Left colon (tissue), 2 donors: ENCODE results near the gene UQCC2. TPM values are rescaled to one million over a fixed set of nuclear protein-coding genes. Genes with fewer than 3 reads are reported as not detected.
A peak's percentile ranks its signal among the peaks of the same experiment; 100 is the strongest.

ENCODE experiments used
- ATAC-seq: fragments of 200-7000 bp; cut with Tn5 transposase; one replicate; pipeline ENCODE4 v1.9.1; 2020; ENCODE audit warnings: mild to moderate bottlenecking, moderate library complexity
- DNase-seq, 2 donors: peaks; one replicate each; pipeline ENCODE4 v3.0.0-alpha.2; 2020
- intact Hi-C, 2 donors: fragments of 100-400 bp; cut with DNase I in 1 of 2; cut with micrococcal nuclease in 1 of 2; formaldehyde crosslinking; loops; one replicate each; pipeline versions ENCODE4 v1.11.2 to v1.14.0; 2022; cut with DNase I, micrococcal nuclease
- total RNA-seq, 2 donors: library from RNA; stranded (reverse); fragmentation: NEBNext Ultra II Directional; extraction: Animal tissue kit (Norgen Biotek cat#: 25700); gene quantifications; one replicate each; pipeline ENCODE4 v1.2.1, GENCODE V29; 2021
- donor health status: DM: no; HTN: no; CAD: no.
- donor health status: DM: yes; HTN: yes; CAD: no.

The UQCC2 gene
- total RNA-seq, 2 donors from 2014 or later = 40.5 to 52.6 TPM

- intact Hi-C loops = no loop called here
- ATAC-seq (peak; percentile 7), DNase-seq (peak in 1 of 2 donors; percentile 62)
These were observed 34.0 kb upstream of the UQCC2 start for GRCh38 chr6:33745548-33745947.

- intact Hi-C loops = no loop called here
- peak; percentile 76 to 89 for DNase-seq
- ATAC-seq = peak; percentile 89
These were observed 33.5 kb upstream of the UQCC2 start for GRCh38 chr6:33744895-33745546.

GRCh38 chr6:33744001-33744848 is 32.7 kb upstream of the UQCC2 start:
- ATAC-seq (peak; percentile 76), DNase-seq (peak; percentile 77 to 87)
- intact Hi-C loops = no loop called here

- ATAC-seq = no peak
- intact Hi-C loops = no loop called here
- DNase-seq = no peak
These were observed 31.3 kb upstream of the UQCC2 start for GRCh38 chr6:33742837-33743236.

- intact Hi-C loops = no loop called here
- ATAC-seq = no peak
- DNase-seq = no peak
These were observed 30.6 kb upstream of the UQCC2 start for GRCh38 chr6:33742092-33742491.

GRCh38 chr6:33740794-33741193 is 29.3 kb upstream of the UQCC2 start:
- DNase-seq (no peak), ATAC-seq (no peak)
- intact Hi-C loops = no loop called here

GRCh38 chr6:33740204-33740608 is 28.7 kb upstream of the UQCC2 start:
- DNase-seq (no peak), ATAC-seq (no peak)
- intact Hi-C loops = no loop called here

GRCh38 chr6:33739571-33739970 is 28.1 kb upstream of the UQCC2 start:
- intact Hi-C loops = no loop called here

GRCh38 chr6:33738879-33739278 is 27.4 kb upstream of the UQCC2 start:
- intact Hi-C loops = no loop called here
- DNase-seq = no peak
- ATAC-seq = no peak

More at GRCh38 chr6:33739571-33739970, 28.1 kb upstream of the UQCC2 start:
- DNase-seq = no peak
- ATAC-seq = no peak

- peak; percentile 93 for ATAC-seq
- peak in 1 of 2 donors; percentile 44 for DNase-seq
- intact Hi-C loops = no loop called here
These were observed 26.7 kb upstream of the UQCC2 start for GRCh38 chr6:33738153-33738552.

- no peak for ATAC-seq
- no peak for DNase-seq
These were observed 25.9 kb upstream of the UQCC2 start for GRCh38 chr6:33737267-33738026.

GRCh38 chr6:33735216-33735615 is 23.7 kb upstream of the UQCC2 start:
- no peak for DNase-seq
- intact Hi-C loops = no loop called here
- ATAC-seq = no peak

More at GRCh38 chr6:33737267-33738026, 25.9 kb upstream of the UQCC2 start:
- intact Hi-C loops = no loop called here

GRCh38 chr6:33733709-33734007 is 22.2 kb upstream of the UQCC2 start:
- ATAC-seq = no peak
- DNase-seq = no peak
- intact Hi-C loops = no loop called here

- DNase-seq = no peak
- intact Hi-C loops = no loop called here
- ATAC-seq = no peak
These were observed 21.6 kb upstream of the UQCC2 start for GRCh38 chr6:33732817-33733708.

GRCh38 chr6:33732385-33732784 is 20.9 kb upstream of the UQCC2 start:
- no peak for DNase-seq
- no peak for ATAC-seq
- intact Hi-C loops = no loop called here

- DNase-seq (no peak), ATAC-seq (peak; percentile 49)
- intact Hi-C loops = no loop called here
These were observed 20.3 kb upstream of the UQCC2 start for GRCh38 chr6:33731751-33732282.

GRCh38 chr6:33731035-33731434 is 19.5 kb upstream of the UQCC2 start:
- intact Hi-C loops = no loop called here
- no peak for ATAC-seq
- no peak for DNase-seq

- ATAC-seq (no peak), DNase-seq (no peak)
- intact Hi-C loops = no loop called here
These were observed 19.1 kb upstream of the UQCC2 start for GRCh38 chr6:33730611-33731010.

- intact Hi-C loops = no loop called here
- DNase-seq = no peak
- no peak for ATAC-seq
These were observed 17.6 kb upstream of the UQCC2 start for GRCh38 chr6:33729059-33729458.
